Neural cell (in vitro differentiated cells): Measurements from ENCODE around the gene PHACTR1. TPM values are rescaled to one million over a fixed set of nuclear protein-coding genes. Genes with fewer than 3 reads are reported as not detected.

Experiments used
- H2AFZ ChIP-seq: fragments of 200-600, 300-800 bp; sonication (generic), shearing (Covaris generic); 2 replicates; pipeline ENCODE4 v1.6.0; 2014; ENCODE audit warnings: low read depth, mild to moderate bottlenecking, antibody characterized with exemption, low read length, moderate library complexity
- H3F3A ChIP-seq: fragments of 200-600 bp; shearing (Covaris generic); 2 replicates; pipeline ENCODE4 v1.6.1; 2016; ENCODE audit warnings: mild to moderate bottlenecking, moderate library complexity, mixed read lengths, antibody characterized with exemption, low read length; ENCODE audit not compliant: insufficient read depth, poor library complexity, severe bottlenecking
- H3K27ac ChIP-seq: fragments of 200-600, 300-800 bp; sonication (generic), shearing (Covaris generic); 2 replicates; pipeline ENCODE4 v1.5.1; 2014; ENCODE audit warnings: mild to moderate bottlenecking, low read length, moderate library complexity
- H3K27me3 ChIP-seq: fragments of 300-800, 200-600 bp; sonication (generic), shearing (Covaris generic); 2 replicates; pipeline ENCODE4 v1.6.0; 2014; ENCODE audit warnings: mild to moderate bottlenecking, low read depth, low read length, moderate library complexity; ENCODE audit not compliant: insufficient read depth
- H3K36me3 ChIP-seq: fragments of 300-800, 200-600 bp; sonication (generic), shearing (Covaris generic); 2 replicates; pipeline ENCODE4 v1.5.1; 2014; ENCODE audit warnings: mild to moderate bottlenecking, antibody characterized with exemption, low read length, moderate library complexity; ENCODE audit not compliant: insufficient read depth
- H3K4me2 ChIP-seq: fragments of 300-800, 200-600 bp; sonication (generic), shearing (Covaris generic); 2 replicates; pipeline ENCODE4 v1.6.0; 2014; ENCODE audit warnings: mild to moderate bottlenecking, low read length
- H3K4me3 ChIP-seq: fragments of 300-800, 200-600 bp; sonication (generic), shearing (Covaris generic); 2 replicates; pipeline ENCODE4 v1.5.1; 2014; ENCODE audit warnings: mild to moderate bottlenecking, low read length, moderate library complexity
- H3K79me2 ChIP-seq: fragments of 200-600 bp; shearing (Covaris generic); replicated peaks from 2 replicates; pipeline ENCODE4 v1.6.0; 2014; ENCODE audit warnings: mild to moderate bottlenecking, low read length, moderate library complexity; ENCODE audit not compliant: insufficient read depth
- H3K9ac ChIP-seq: fragments of 300-800, 200-600 bp; sonication (generic), shearing (Covaris generic); 2 replicates; pipeline ENCODE4 v1.6.1; 2016; ENCODE audit warnings: mild to moderate bottlenecking, low read length, mixed read lengths
- H3K9me2 ChIP-seq: fragments of 200-600 bp; shearing (Covaris generic); 2 replicates; pipeline ENCODE4 v1.6.1; 2016; ENCODE audit warnings: mild to moderate bottlenecking, low read length, mixed read lengths; ENCODE audit not compliant: insufficient read depth
- H3K9me3 ChIP-seq: fragments of 200-600, 300-800 bp; sonication (generic), shearing (Covaris generic); 2 replicates; pipeline ENCODE4 v1.6.1; 2016; ENCODE audit warnings: mild to moderate bottlenecking, mixed run types, low read length, moderate library complexity, mixed read lengths
- H4K20me1 ChIP-seq: fragments of 200-600 bp; shearing (Covaris generic); 2 replicates; pipeline ENCODE4 v1.6.1; 2016; ENCODE audit warnings: mild to moderate bottlenecking, mixed run types; ENCODE audit not compliant: insufficient read depth
- CTCF ChIP-seq: fragments of 450-650 bp; IDR thresholded peaks from 2 replicates; pipeline ENCODE4 v1.5.1; 2014; ENCODE audit warnings: antibody characterized with exemption, mild to moderate bottlenecking, moderate library complexity; ENCODE audit not compliant: poor library complexity, severe bottlenecking
- EP300 ChIP-seq: fragments of 450-650 bp; conservative IDR thresholded peaks from 2 replicates; pipeline ENCODE4 v1.6.1; 2014; ENCODE audit warnings: antibody characterized with exemption, mild to moderate bottlenecking, moderate library complexity; ENCODE audit not compliant: poor library complexity, severe bottlenecking
- EZH2 ChIP-seq: fragments of 200-600, 300-800 bp; shearing (Covaris generic), sonication (generic); IDR thresholded peaks from 2 replicates; pipeline ENCODE4 v1.6.1; 2014; ENCODE audit warnings: antibody characterized with exemption, low read length, borderline replicate concordance, mild to moderate bottlenecking; ENCODE audit not compliant: insufficient read depth, poor library complexity, severe bottlenecking
- MXI1 ChIP-seq: fragments of 450-650 bp; conservative IDR thresholded peaks from 2 replicates; pipeline ENCODE4 v1.6.1; 2014; ENCODE audit warnings: antibody characterized with exemption, mild to moderate bottlenecking; ENCODE audit not compliant: poor library complexity, severe bottlenecking
- POLR2AphosphoS5 ChIP-seq: IDR thresholded peaks from 2 replicates; pipeline ENCODE4 v1.6.1; 2012
- RAD21 ChIP-seq: fragments of 450-650 bp; conservative IDR thresholded peaks from 2 replicates; pipeline ENCODE4 v1.6.1; 2014; ENCODE audit warnings: antibody characterized with exemption, mild to moderate bottlenecking, moderate library complexity
- REST ChIP-seq: IDR thresholded peaks from 2 replicates; pipeline ENCODE4 v1.6.1; 2012; ENCODE audit warnings: borderline replicate concordance
- SMC3 ChIP-seq: fragments of 450-650 bp; conservative IDR thresholded peaks from 2 replicates; pipeline ENCODE4 v1.6.1; 2014; ENCODE audit warnings: antibody characterized with exemption, mild to moderate bottlenecking, moderate library complexity; ENCODE audit not compliant: poor library complexity
- TAF1 ChIP-seq: IDR thresholded peaks from 2 replicates; pipeline ENCODE4 v1.6.1; 2012; ENCODE audit warnings: low read depth
- polyA plus RNA-seq: library from polyadenylated mRNA; depleted of rRNA; stranded (reverse); fragments of >200 nt; gene quantifications from 2 replicates; pipeline ENCODE4 v1.2.3, GENCODE V29; 2014

The PHACTR1 gene
- polyA plus RNA-seq, 1 donor from 2014 or later, result 7.8 TPM

GRCh38 chr6:13097454-13097853 is 380.9 kb downstream of the PHACTR1 start:
- TF ChIP-seq SMC3 (no peak), REST (no peak), TAF1 (no peak), CTCF (no peak), EP300 (no peak), MXI1 (no peak), EZH2 (no peak), RAD21 (no peak), POLR2AphosphoS5 (no peak)
- no peaks in the 10 kb centered on the region for H4K20me1 ChIP-seq
- H3K9ac ChIP-seq, result no peak overlapping the region
- H3K9me2 ChIP-seq, result no peaks in the 10 kb centered on the region
- H3K79me2 ChIP-seq, result no peaks in the 10 kb centered on the region
- H2AFZ ChIP-seq, result no peak overlapping the region
- H3K4me2 ChIP-seq, result no peak overlapping the region
- no peaks in the 10 kb centered on the region for H3K36me3 ChIP-seq
- H3K27me3 ChIP-seq, result no peaks in the 10 kb centered on the region
- H3K27ac ChIP-seq, result no peak overlapping the region
- H3K4me3 ChIP-seq, result no peak overlapping the region
- no peaks in the 10 kb centered on the region for H3F3A ChIP-seq
- no peaks in the 10 kb centered on the region for H3K9me3 ChIP-seq

- Histone ChIP-seq H3K9ac (no peak overlapping the region), H3F3A (no peaks in the 10 kb centered on the region), H4K20me1 (no peaks in the 10 kb centered on the region), H3K27ac (no peak overlapping the region), H3K79me2 (no peaks in the 10 kb centered on the region), H2AFZ (no peak overlapping the region), H3K36me3 (no peaks in the 10 kb centered on the region), H3K27me3 (no peaks in the 10 kb centered on the region), H3K4me3 (no peak overlapping the region), H3K9me3 (no peaks in the 10 kb centered on the region), H3K9me2 (no peaks in the 10 kb centered on the region), H3K4me2 (no peak overlapping the region)
- TF ChIP-seq EP300, result no peak
These were observed 381.4 kb downstream of the PHACTR1 start for GRCh38 chr6:13098006-13098405.
